GM23338 (cell line): ENCODE results near the gene SLC23A2. TPM values are rescaled to one million over a fixed set of nuclear protein-coding genes. Genes with fewer than 3 reads are reported as not detected.
A peak's percentile ranks its signal among the peaks of the same experiment; 100 is the strongest.

Source experiments
- ATAC-seq: fragments of 200-7000 bp; cut with Tn5 transposase; 3 replicates; pipeline ENCODE4 v1.9.1; 2020
- DNase-seq: peaks from one replicate; pipeline ENCODE4 v3.0.0-alpha.2; 2015; ENCODE audit warnings: low spot score
- H2AFZ ChIP-seq: fragments of 200-600 bp; sonication (generic); 2 replicates; pipeline ENCODE4 v1.8.0; 2016; ENCODE audit warnings: antibody characterized with exemption, mild to moderate bottlenecking, moderate library complexity
- H3F3A ChIP-seq: fragments of 200-600 bp; sonication (generic); replicated peaks from 2 replicates; pipeline ENCODE4 v1.8.0; 2017; ENCODE audit warnings: antibody characterized with exemption, mixed run types, low read depth
- H3K27ac ChIP-seq: fragments of 200-600 bp; sonication (generic); 2 replicates; pipeline ENCODE4 v1.6.1; 2016; ENCODE audit warnings: low read depth
- H3K27me3 ChIP-seq: fragments of 200-600 bp; sonication (generic); 2 replicates; pipeline ENCODE4 v1.8.0; 2016; ENCODE audit warnings: mild to moderate bottlenecking, mixed run types, moderate library complexity; ENCODE audit not compliant: insufficient read depth
- H3K36me3 ChIP-seq: fragments of 200-600 bp; sonication (generic); 2 replicates; pipeline ENCODE4 v1.8.0; 2016; ENCODE audit warnings: mild to moderate bottlenecking; ENCODE audit not compliant: insufficient read depth
- H3K4me1 ChIP-seq: fragments of 200-600 bp; sonication (generic); 2 replicates; pipeline ENCODE4 v1.8.0; 2016; ENCODE audit warnings: mild to moderate bottlenecking, moderate library complexity; ENCODE audit not compliant: insufficient read depth
- H3K4me2 ChIP-seq: fragments of 200-600 bp; sonication (generic); 2 replicates; pipeline ENCODE4 v1.7.1; 2017; ENCODE audit warnings: mixed run types
- H3K4me3 ChIP-seq: fragments of 200-600 bp; sonication (generic); 2 replicates; pipeline ENCODE4 v1.6.1; 2016; ENCODE audit warnings: mixed run types
- H3K79me2 ChIP-seq: fragments of 200-600 bp; sonication (generic); replicated peaks from 2 replicates; pipeline ENCODE4 v1.8.0; 2017; ENCODE audit warnings: mild to moderate bottlenecking; ENCODE audit not compliant: insufficient read depth
- H3K9me2 ChIP-seq: fragments of 200-600 bp; sonication (generic); 2 replicates; pipeline ENCODE4 v1.8.0; 2017; ENCODE audit not compliant: insufficient read depth
- H4K20me1 ChIP-seq: fragments of 200-600 bp; sonication (generic); replicated peaks from 2 replicates; pipeline ENCODE4 v1.8.0; 2017; ENCODE audit warnings: mild to moderate bottlenecking; ENCODE audit not compliant: insufficient read depth
- H3K27ac Mint-ChIP-seq: 2 replicates; pipeline ENCODE4 v1.8.0; 2020; ENCODE audit warnings: inconsistent platforms, mild to moderate bottlenecking, moderate library complexity, mixed read lengths
- H3K27me3 Mint-ChIP-seq: 3 replicates; pipeline ENCODE4 v1.8.0; 2022; ENCODE audit warnings: low read depth, mild to moderate bottlenecking, moderate library complexity, mixed read lengths, inconsistent platforms; ENCODE audit not compliant: insufficient read depth, poor library complexity
- H3K36me3 Mint-ChIP-seq: 3 replicates; pipeline ENCODE4 v1.8.0; 2021; ENCODE audit warnings: low read depth, mild to moderate bottlenecking, inconsistent platforms, moderate library complexity, mixed read lengths
- H3K4me1 Mint-ChIP-seq: 3 replicates; pipeline ENCODE4 v1.8.0; 2020; ENCODE audit warnings: mild to moderate bottlenecking, inconsistent platforms, mixed read lengths
- H3K4me3 Mint-ChIP-seq: 3 replicates; pipeline ENCODE4 v1.8.0; 2021; ENCODE audit warnings: moderate library complexity, mild to moderate bottlenecking, inconsistent platforms, mixed read lengths
- H3K9me3 Mint-ChIP-seq: 3 replicates; pipeline ENCODE4 v1.8.0; 2020; ENCODE audit warnings: moderate library complexity, mild to moderate bottlenecking, inconsistent platforms, mixed read lengths
- CREB1 ChIP-seq: fragments of 250-450 bp; sonication (Bioruptor Pico); IDR thresholded peaks from 2 replicates; pipeline ENCODE4 v1.5.0; 2020; ENCODE audit warnings: low read depth, mild to moderate bottlenecking, moderate library complexity
- EZH2 ChIP-seq: fragments of 200-600 bp; sonication (generic); IDR thresholded peaks from one replicate; pipeline ENCODE4 v1.8.0; 2017; ENCODE audit warnings: antibody characterized with exemption, mild to moderate bottlenecking, low read depth; ENCODE audit not compliant: unreplicated experiment
- POLR2AphosphoS5 ChIP-seq: IDR thresholded peaks from 2 replicates; pipeline ENCODE4 v1.6.1; 2016; ENCODE audit warnings: antibody characterized with exemption, low read depth
- STAT1 ChIP-seq: IDR thresholded peaks from one replicate; pipeline ENCODE4 v1.6.1; 2016; ENCODE audit warnings: antibody characterized with exemption; ENCODE audit not compliant: unreplicated experiment
- ZNF331 ChIP-seq: fragments of 250-450 bp; sonication (Bioruptor Pico); IDR thresholded peaks from 2 replicates; pipeline ENCODE4 v1.5.0; 2020; ENCODE audit warnings: low read depth, mild to moderate bottlenecking, moderate library complexity
- polyA plus RNA-seq: library from polyadenylated mRNA; unstranded; fragments of >200 nt; fragmentation: Nextera tagmentation; extraction: Ambion mirVana; gene quantifications from 2 replicates; pipeline ENCODE4 v1.2.1, GENCODE V29; 2016
- total RNA-seq: library from RNA; depleted of rRNA; stranded (reverse); fragments of >200 nt; shearing (Covaris generic); gene quantifications from 2 replicates; pipeline ENCODE4 v1.2.3, GENCODE V29; 2014
- TF ChIP-seq, protein P1 (sequence below): IDR thresholded peaks from one replicate; pipeline ENCODE4 v1.6.1; 2018; ENCODE audit warnings: antibody characterized with exemption; ENCODE audit not compliant: unreplicated experiment
- TF ChIP-seq, protein P2 (sequence below): fragments of 250-450 bp; sonication (Bioruptor Pico); IDR thresholded peaks from 2 replicates; pipeline ENCODE4 v1.5.0; 2020; ENCODE audit warnings: mild to moderate bottlenecking, moderate library complexity

The SLC23A2 gene
- total and polyA plus RNA-seq, 2 experiments from 2014 or later: 4.4 to 20.2 TPM

DNA sequence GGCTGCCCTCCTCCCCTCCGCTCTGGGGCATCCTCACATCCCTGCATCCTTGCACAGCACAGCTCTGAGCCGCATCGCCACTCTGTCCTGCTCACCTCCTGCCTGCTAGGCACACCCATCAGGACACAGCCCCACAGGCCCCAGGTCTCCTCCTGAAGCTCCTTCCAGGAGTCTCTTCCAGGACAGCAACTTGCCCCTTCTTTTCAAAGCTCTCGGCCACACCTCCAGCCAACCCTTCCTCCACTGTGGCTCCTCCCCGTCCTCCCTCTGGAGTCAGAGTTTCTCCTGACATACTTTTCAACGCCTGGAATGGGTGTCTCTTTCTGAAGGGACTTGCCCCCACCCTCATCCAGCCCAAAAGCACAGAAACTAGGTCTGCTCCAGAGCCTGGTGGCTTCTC, 77.3 kb downstream of the SLC23A2 start:
- ATAC-seq (peak; percentile 47), DNase-seq (no peak)
- H3K4me3 ChIP-seq: no peak overlapping the region
- H4K20me1 ChIP-seq: peaks cover 3% of the 10 kb centered on the region; the same call in 1 of the 2 replicates
- no peak overlapping the region; the same call in 1 of the 2 replicates for H3K27ac Mint-ChIP-seq
- no peaks in the 10 kb centered on the region for H3K36me3 ChIP-seq
- no peak overlapping the region for H3K4me3 Mint-ChIP-seq
- no peaks in the 10 kb centered on the region for H3K79me2 ChIP-seq
- no peaks in the 10 kb centered on the region for H3K9me2 ChIP-seq
- H3K27me3 ChIP-seq: no peaks in the 10 kb centered on the region
- H3K4me2 ChIP-seq: no peak overlapping the region
- no peak for TF ChIP-seq POLR2AphosphoS5
- no peak for TF ChIP-seq STAT1
- TF ChIP-seq, protein P1, sequence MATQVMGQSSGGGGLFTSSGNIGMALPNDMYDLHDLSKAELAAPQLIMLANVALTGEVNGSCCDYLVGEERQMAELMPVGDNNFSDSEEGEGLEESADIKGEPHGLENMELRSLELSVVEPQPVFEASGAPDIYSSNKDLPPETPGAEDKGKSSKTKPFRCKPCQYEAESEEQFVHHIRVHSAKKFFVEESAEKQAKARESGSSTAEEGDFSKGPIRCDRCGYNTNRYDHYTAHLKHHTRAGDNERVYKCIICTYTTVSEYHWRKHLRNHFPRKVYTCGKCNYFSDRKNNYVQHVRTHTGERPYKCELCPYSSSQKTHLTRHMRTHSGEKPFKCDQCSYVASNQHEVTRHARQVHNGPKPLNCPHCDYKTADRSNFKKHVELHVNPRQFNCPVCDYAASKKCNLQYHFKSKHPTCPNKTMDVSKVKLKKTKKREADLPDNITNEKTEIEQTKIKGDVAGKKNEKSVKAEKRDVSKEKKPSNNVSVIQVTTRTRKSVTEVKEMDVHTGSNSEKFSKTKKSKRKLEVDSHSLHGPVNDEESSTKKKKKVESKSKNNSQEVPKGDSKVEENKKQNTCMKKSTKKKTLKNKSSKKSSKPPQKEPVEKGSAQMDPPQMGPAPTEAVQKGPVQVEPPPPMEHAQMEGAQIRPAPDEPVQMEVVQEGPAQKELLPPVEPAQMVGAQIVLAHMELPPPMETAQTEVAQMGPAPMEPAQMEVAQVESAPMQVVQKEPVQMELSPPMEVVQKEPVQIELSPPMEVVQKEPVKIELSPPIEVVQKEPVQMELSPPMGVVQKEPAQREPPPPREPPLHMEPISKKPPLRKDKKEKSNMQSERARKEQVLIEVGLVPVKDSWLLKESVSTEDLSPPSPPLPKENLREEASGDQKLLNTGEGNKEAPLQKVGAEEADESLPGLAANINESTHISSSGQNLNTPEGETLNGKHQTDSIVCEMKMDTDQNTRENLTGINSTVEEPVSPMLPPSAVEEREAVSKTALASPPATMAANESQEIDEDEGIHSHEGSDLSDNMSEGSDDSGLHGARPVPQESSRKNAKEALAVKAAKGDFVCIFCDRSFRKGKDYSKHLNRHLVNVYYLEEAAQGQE: no peak
- TF ChIP-seq, protein P2, sequence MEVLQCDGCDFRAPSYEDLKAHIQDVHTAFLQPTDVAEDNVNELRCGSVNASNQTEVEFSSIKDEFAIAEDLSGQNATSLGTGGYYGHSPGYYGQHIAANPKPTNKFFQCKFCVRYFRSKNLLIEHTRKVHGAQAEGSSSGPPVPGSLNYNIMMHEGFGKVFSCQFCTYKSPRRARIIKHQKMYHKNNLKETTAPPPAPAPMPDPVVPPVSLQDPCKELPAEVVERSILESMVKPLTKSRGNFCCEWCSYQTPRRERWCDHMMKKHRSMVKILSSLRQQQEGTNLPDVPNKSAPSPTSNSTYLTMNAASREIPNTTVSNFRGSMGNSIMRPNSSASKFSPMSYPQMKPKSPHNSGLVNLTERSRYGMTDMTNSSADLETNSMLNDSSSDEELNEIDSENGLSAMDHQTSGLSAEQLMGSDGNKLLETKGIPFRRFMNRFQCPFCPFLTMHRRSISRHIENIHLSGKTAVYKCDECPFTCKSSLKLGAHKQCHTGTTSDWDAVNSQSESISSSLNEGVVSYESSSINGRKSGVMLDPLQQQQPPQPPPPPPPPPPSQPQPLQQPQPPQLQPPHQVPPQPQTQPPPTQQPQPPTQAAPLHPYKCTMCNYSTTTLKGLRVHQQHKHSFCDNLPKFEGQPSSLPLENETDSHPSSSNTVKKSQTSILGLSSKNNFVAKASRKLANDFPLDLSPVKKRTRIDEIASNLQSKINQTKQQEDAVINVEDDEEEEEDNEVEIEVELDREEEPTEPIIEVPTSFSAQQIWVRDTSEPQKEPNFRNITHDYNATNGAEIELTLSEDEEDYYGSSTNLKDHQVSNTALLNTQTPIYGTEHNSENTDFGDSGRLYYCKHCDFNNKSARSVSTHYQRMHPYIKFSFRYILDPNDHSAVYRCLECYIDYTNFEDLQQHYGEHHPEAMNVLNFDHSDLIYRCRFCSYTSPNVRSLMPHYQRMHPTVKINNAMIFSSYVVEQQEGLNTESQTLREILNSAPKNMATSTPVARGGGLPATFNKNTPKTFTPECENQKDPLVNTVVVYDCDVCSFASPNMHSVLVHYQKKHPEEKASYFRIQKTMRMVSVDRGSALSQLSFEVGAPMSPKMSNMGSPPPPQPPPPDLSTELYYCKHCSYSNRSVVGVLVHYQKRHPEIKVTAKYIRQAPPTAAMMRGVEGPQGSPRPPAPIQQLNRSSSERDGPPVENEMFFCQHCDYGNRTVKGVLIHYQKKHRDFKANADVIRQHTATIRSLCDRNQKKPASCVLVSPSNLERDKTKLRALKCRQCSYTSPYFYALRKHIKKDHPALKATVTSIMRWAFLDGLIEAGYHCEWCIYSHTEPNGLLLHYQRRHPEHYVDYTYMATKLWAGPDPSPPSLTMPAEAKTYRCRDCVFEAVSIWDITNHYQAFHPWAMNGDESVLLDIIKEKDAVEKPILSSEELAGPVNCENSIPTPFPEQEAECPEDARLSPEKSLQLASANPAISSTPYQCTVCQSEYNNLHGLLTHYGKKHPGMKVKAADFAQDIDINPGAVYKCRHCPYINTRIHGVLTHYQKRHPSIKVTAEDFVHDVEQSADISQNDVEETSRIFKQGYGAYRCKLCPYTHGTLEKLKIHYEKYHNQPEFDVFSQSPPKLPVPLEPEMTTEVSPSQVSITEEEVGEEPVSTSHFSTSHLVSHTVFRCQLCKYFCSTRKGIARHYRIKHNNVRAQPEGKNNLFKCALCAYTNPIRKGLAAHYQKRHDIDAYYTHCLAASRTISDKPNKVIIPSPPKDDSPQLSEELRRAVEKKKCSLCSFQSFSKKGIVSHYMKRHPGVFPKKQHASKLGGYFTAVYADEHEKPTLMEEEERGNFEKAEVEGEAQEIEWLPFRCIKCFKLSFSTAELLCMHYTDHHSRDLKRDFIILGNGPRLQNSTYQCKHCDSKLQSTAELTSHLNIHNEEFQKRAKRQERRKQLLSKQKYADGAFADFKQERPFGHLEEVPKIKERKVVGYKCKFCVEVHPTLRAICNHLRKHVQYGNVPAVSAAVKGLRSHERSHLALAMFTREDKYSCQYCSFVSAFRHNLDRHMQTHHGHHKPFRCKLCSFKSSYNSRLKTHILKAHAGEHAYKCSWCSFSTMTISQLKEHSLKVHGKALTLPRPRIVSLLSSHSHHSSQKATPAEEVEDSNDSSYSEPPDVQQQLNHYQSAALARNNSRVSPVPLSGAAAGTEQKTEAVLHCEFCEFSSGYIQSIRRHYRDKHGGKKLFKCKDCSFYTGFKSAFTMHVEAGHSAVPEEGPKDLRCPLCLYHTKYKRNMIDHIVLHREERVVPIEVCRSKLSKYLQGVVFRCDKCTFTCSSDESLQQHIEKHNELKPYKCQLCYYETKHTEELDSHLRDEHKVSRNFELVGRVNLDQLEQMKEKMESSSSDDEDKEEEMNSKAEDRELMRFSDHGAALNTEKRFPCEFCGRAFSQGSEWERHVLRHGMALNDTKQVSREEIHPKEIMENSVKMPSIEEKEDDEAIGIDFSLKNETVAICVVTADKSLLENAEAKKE (CRISPR knock-in tag): no peak
- no peak for TF ChIP-seq ZNF331 (CRISPR knock-in tag)
- no peak for TF ChIP-seq EZH2
- no peak for TF ChIP-seq CREB1 (CRISPR knock-in tag)
- peaks cover 4% of the 10 kb centered on the region; the same call in 1 of the 2 replicates for H3K4me1 ChIP-seq
- H3F3A ChIP-seq: no peaks in the 10 kb centered on the region
- no peak overlapping the region for H2AFZ ChIP-seq
- H3K27me3 Mint-ChIP-seq: no peaks in the 10 kb centered on the region
- no peaks in the 10 kb centered on the region for H3K9me3 Mint-ChIP-seq
- peaks cover 17% of the 10 kb centered on the region for H3K4me1 Mint-ChIP-seq
- no peaks in the 10 kb centered on the region for H3K36me3 Mint-ChIP-seq
- H3K27ac ChIP-seq: no peak overlapping the region
